ENCODE data around the gene RPS14.
A peak's percentile ranks its signal among the peaks of the same experiment; 100 is the strongest.

The RPS14 gene

DNA sequence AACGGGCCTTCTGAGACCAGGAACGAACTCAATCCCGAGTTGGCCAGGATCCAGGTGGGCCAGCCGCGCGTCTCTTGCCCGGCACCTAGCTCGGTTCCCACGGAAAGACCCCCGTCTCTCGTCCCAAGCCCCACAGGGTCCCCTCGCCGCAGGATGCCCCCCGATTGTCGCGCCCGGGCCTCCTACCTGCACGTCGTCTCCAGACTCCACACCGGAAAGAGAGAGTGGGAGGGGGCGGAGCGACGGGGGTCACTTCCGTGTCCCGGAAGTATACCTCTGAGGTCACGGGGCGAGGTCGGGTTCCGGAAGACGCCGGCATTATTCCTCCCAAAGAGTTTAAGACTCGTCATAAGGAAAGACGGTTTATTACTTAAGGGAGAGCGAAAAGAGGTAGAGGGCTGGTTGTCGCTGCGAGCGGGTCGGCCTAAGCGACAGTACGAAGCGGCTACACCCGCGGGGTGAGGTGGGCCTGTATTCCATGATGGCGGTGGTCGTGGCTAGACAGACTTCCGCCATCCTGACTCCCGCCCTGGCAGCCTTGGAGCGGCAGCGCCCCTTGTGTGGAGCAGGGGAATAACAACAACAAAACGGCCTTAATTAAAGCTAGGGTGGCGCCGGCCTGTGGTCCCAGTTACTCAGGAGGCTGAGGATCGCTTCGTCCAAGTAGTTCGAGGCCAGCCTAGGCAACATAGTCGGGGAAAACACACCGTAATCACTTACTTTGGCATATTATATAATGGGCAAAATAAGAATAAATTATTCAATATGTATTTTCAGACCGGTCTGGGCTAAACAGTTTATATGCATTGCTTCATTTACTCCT lies at the start of gene RPS14:
RPS14 (minus strand) TSS at position 223 of the 823 bp plus-strand sequence. CDS start 2,006 bp downstream, outside the sequence.
- Histone ChIP-seq H3K27ac (ENCODE audit: poor library complexity, severe bottlenecking) (peak within 1 kb of the TSS; percentile 85), H3K36me3 (ENCODE audit: low read depth) (peaks cover 46% of the 10 kb centered on the region), H3K9me3 (ENCODE audit: severe bottlenecking) (no peaks in the 10 kb centered on the region), H3K27me3 (ENCODE audit: insufficient read depth, poor library complexity, severe bottlenecking) (no peaks in the 10 kb centered on the region), H3K4me3 (ENCODE audit: severe bottlenecking) (peak within 1 kb of the TSS; percentile 56), H3K4me1 (ENCODE audit: insufficient read depth, poor library complexity, severe bottlenecking) (peaks cover 8% of the 10 kb centered on the region)
- DNase-seq (ENCODE audit: low spot score): peak; percentile 98
- ATAC-seq (ENCODE audit: low read depth): peak; percentile 88
- TF ChIP-seq, protein P1, sequence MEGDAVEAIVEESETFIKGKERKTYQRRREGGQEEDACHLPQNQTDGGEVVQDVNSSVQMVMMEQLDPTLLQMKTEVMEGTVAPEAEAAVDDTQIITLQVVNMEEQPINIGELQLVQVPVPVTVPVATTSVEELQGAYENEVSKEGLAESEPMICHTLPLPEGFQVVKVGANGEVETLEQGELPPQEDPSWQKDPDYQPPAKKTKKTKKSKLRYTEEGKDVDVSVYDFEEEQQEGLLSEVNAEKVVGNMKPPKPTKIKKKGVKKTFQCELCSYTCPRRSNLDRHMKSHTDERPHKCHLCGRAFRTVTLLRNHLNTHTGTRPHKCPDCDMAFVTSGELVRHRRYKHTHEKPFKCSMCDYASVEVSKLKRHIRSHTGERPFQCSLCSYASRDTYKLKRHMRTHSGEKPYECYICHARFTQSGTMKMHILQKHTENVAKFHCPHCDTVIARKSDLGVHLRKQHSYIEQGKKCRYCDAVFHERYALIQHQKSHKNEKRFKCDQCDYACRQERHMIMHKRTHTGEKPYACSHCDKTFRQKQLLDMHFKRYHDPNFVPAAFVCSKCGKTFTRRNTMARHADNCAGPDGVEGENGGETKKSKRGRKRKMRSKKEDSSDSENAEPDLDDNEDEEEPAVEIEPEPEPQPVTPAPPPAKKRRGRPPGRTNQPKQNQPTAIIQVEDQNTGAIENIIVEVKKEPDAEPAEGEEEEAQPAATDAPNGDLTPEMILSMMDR (IDR thresholded peaks at IDR 0.05; ENCODE audit: poor library complexity, severe bottlenecking): peak; percentile 100

DNA sequence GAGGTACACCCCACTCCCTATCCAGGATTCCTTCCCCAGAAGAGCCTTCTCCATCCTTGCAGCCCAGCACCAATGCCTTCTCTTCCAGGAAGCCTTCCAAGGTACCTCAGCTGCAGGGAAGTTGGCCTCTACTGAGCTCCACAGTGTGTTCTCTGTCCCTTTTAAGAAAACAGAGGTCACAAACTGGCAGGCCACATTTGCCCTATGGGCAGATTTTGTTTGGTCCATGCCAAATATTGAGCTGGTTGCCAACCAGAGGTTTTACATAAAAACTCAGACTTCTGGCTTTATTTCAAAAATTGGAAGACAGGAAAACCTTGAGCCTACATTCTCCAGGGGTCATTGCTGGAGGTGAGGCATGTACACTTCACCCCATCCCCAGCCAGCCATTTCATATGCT lies 49.4 kb upstream of the RPS14 start:
- Histone ChIP-seq H3K27ac (ENCODE audit: poor library complexity, severe bottlenecking) (peak overlapping the region; percentile 88), H3K27me3 (ENCODE audit: insufficient read depth, poor library complexity, severe bottlenecking) (no peaks in the 10 kb centered on the region), H3K36me3 (ENCODE audit: low read depth) (peaks cover 25% of the 10 kb centered on the region), H3K4me3 (ENCODE audit: severe bottlenecking) (no peak overlapping the region), H3K4me1 (ENCODE audit: insufficient read depth, poor library complexity, severe bottlenecking) (peaks cover 68% of the 10 kb centered on the region), H3K9me3 (ENCODE audit: severe bottlenecking) (no peaks in the 10 kb centered on the region)
- TF ChIP-seq, protein P1 (IDR thresholded peaks at IDR 0.05; ENCODE audit: poor library complexity, severe bottlenecking): no peak
- ATAC-seq (ENCODE audit: low read depth): no peak
- no peak for DNase-seq (ENCODE audit: low spot score)

DNA sequence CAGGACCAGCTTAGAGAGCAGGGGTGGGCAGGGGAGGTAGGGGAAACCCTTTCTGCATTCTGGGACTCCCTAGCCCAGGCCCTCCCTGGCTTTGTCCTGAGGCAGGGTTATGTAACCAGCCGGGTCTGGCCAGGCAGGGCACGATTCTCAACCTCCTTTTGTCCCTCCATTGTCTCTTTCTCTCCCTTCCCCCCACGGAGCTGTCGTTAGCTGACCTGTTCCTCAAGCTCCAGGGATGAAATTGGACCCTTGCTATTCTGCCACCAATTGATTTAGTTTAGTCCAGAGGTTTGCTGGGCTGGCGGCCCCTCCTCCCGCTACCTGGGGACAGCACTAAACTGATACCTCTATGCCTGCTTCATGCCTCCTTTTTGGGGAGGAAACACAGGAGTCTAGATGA lies 49.0 kb upstream of the RPS14 start:
- H3K27ac ChIP-seq (ENCODE audit: poor library complexity, severe bottlenecking): peak overlapping the region; percentile 88
- no peaks in the 10 kb centered on the region for H3K9me3 ChIP-seq (ENCODE audit: severe bottlenecking)
- H3K36me3 ChIP-seq (ENCODE audit: low read depth): peaks cover 25% of the 10 kb centered on the region
- no peak for DNase-seq (ENCODE audit: low spot score)
- peaks cover 68% of the 10 kb centered on the region for H3K4me1 ChIP-seq (ENCODE audit: insufficient read depth, poor library complexity, severe bottlenecking)
- no peak overlapping the region for H3K4me3 ChIP-seq (ENCODE audit: severe bottlenecking)
- TF ChIP-seq, protein P1 (IDR thresholded peaks at IDR 0.05; ENCODE audit: poor library complexity, severe bottlenecking): no peak
- no peaks in the 10 kb centered on the region for H3K27me3 ChIP-seq (ENCODE audit: insufficient read depth, poor library complexity, severe bottlenecking)
- no peak for ATAC-seq (ENCODE audit: low read depth)

DNA sequence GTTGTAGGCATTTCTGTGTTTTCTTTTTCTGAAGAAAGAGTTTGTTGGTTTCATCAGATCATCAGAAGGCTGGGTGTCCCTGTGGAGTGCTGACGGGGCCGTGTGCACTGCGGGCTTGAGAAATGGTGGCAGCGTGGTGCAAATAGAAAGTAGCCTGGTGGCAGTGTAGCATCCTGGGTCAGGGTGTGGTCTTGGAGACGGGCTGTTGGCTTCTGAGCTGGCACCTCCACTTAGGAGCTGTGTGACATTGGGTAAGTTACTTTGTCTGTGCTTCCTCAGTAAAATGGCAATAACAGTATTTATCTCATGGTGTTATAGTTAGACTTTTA lies 48.4 kb upstream of the RPS14 start:
- H3K4me3 ChIP-seq (ENCODE audit: severe bottlenecking): no peak overlapping the region
- TF ChIP-seq, protein P1 (IDR thresholded peaks at IDR 0.05; ENCODE audit: poor library complexity, severe bottlenecking): no peak
- H3K27ac ChIP-seq (ENCODE audit: poor library complexity, severe bottlenecking): peak overlapping the region; percentile 88
- DNase-seq (ENCODE audit: low spot score) (no peak), ATAC-seq (ENCODE audit: low read depth) (peak; percentile 4; the same call in 2 of the 3 replicates)
- H3K4me1 ChIP-seq (ENCODE audit: insufficient read depth, poor library complexity, severe bottlenecking): peaks cover 69% of the 10 kb centered on the region
- H3K36me3 ChIP-seq (ENCODE audit: low read depth): peaks cover 25% of the 10 kb centered on the region
- no peaks in the 10 kb centered on the region for H3K27me3 ChIP-seq (ENCODE audit: insufficient read depth, poor library complexity, severe bottlenecking)
- no peaks in the 10 kb centered on the region for H3K9me3 ChIP-seq (ENCODE audit: severe bottlenecking)

Measured in RWPE2 (cell line).